ENCODE results near the gene GPR108.

The GPR108 gene

GRCh38 chr19:6720369-6721137 lies 16.8 kb downstream of the GPR108 start, which contains the start of gene C3:
TSS of gene C3 (minus strand) at chr19:6720650. CDS start at chr19:6720589, 61 bp downstream.
- TF ChIP-seq CTCF (IDR thresholded peaks at IDR 0.05; ENCODE audit: low read depth, low read length): no peak
- H3K4me3 ChIP-seq (ENCODE audit: low read depth, low read length): no peak within 1 kb of the TSS

- TF ChIP-seq CTCF (IDR thresholded peaks at IDR 0.05; ENCODE audit: low read depth, low read length): no peak
- H3K4me3 ChIP-seq (ENCODE audit: low read depth, low read length): no peak overlapping the region
Observed at GRCh38 chr19:6719992-6720368, 17.4 kb downstream of the GPR108 start.

- TF ChIP-seq CTCF (IDR thresholded peaks at IDR 0.05; ENCODE audit: low read depth, low read length): no peak
- H3K4me3 ChIP-seq (ENCODE audit: low read depth, low read length): no peak overlapping the region
Observed at GRCh38 chr19:6719540-6719861, 17.9 kb downstream of the GPR108 start.

GRCh38 chr19:6718741-6719539 lies 18.4 kb downstream of the GPR108 start:
- H3K4me3 ChIP-seq (ENCODE audit: low read depth, low read length): no peak overlapping the region
- TF ChIP-seq CTCF (IDR thresholded peaks at IDR 0.05; ENCODE audit: low read depth, low read length): no peak

- no peak for TF ChIP-seq CTCF (IDR thresholded peaks at IDR 0.05; ENCODE audit: low read depth, low read length)
- H3K4me3 ChIP-seq (ENCODE audit: low read depth, low read length): no peak overlapping the region
Observed at GRCh38 chr19:6718111-6718740, 19.2 kb downstream of the GPR108 start.

- TF ChIP-seq CTCF (IDR thresholded peaks at IDR 0.05; ENCODE audit: low read depth, low read length): no peak
- no peak overlapping the region for H3K4me3 ChIP-seq (ENCODE audit: low read depth, low read length)
Observed at GRCh38 chr19:6717441-6717971, 19.9 kb downstream of the GPR108 start.
